Omental fat pad (tissue), 4 donors: ENCODE results near the gene GNAO1. TPM values are rescaled to one million over a fixed set of nuclear protein-coding genes. Genes with fewer than 3 reads are reported as not detected.

Source experiments
- ATAC-seq: fragments of 150-250 bp; one replicate; pipeline ENCODE4 v1.9.1; 2016; ENCODE audit warnings: mild to moderate bottlenecking, moderate library complexity; ENCODE audit not compliant: low FRiP score
- DNase-seq: peaks from one replicate; pipeline ENCODE4 v3.0.0-alpha.2; 2019; ENCODE audit warnings: low spot score
- total RNA-seq, 4 donors: library from RNA; depleted of rRNA; stranded (reverse); fragments of >200 nt; gene quantifications; one replicate each; pipeline ENCODE4 v1.1.0, GENCODE V29; 2016
- TF ChIP-seq, protein P1 (sequence below), 3 donors: fragments of 450-650 bp; IDR thresholded peaks; one replicate each; pipeline ENCODE4 v1.5.1; 2016 to 2017; ENCODE audit warnings: antibody characterized with exemption in 3 of 3, mild to moderate bottlenecking in 3 of 3, moderate library complexity in 2 of 3

GNAO1 gene
- total RNA-seq, 4 donors from 2014 or later, result 1.4 to 2.6 (median 2.3) TPM

DNA sequence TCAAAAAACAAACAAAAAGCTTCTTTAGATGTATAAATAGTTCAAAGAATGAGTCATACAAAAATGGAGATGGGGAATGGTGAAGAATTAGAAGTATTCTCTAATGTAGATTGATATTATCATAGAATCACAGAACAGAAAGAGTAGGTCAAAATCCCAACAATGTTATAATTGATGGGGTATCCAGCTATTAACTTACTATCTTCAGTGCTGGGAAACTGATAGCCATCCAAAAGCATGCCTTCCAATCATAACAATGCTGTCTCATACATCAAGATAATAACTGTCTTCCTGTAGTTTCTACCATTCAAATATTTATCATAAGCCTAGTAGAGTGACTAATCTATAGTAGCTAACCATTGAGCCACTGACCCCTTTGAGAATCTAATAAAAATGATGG lies 26.7 kb upstream of the GNAO1 start:
- TF ChIP-seq, protein P1, sequence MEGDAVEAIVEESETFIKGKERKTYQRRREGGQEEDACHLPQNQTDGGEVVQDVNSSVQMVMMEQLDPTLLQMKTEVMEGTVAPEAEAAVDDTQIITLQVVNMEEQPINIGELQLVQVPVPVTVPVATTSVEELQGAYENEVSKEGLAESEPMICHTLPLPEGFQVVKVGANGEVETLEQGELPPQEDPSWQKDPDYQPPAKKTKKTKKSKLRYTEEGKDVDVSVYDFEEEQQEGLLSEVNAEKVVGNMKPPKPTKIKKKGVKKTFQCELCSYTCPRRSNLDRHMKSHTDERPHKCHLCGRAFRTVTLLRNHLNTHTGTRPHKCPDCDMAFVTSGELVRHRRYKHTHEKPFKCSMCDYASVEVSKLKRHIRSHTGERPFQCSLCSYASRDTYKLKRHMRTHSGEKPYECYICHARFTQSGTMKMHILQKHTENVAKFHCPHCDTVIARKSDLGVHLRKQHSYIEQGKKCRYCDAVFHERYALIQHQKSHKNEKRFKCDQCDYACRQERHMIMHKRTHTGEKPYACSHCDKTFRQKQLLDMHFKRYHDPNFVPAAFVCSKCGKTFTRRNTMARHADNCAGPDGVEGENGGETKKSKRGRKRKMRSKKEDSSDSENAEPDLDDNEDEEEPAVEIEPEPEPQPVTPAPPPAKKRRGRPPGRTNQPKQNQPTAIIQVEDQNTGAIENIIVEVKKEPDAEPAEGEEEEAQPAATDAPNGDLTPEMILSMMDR (IDR thresholded peaks at IDR 0.05), result no peak

DNA sequence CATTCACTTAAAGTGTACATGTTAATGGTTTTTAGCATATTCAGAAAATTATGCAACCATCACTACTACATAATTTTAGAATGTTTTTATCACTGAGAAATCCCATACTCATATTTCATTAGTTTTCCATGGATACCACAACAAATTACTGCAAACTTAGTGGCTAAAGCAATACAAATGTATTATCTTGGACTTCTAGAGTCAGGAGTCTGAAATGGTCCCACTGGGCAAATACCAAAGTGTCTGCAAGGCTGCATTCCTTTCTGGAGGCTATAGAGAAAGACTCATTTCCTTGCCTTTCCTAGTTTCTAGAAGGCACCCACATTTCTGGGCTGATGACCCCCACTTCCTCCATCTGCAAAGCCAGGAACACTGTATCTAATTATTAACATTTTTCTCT lies 16.9 kb upstream of the GNAO1 start:
- TF ChIP-seq, protein P1 (IDR thresholded peaks at IDR 0.05), result no peak
- ATAC-seq (no peak), DNase-seq (no peak)

More for the DNA sequence above, 26.7 kb upstream of the GNAO1 start:
- DNase-seq, result no peak
- no peak for ATAC-seq

DNA sequence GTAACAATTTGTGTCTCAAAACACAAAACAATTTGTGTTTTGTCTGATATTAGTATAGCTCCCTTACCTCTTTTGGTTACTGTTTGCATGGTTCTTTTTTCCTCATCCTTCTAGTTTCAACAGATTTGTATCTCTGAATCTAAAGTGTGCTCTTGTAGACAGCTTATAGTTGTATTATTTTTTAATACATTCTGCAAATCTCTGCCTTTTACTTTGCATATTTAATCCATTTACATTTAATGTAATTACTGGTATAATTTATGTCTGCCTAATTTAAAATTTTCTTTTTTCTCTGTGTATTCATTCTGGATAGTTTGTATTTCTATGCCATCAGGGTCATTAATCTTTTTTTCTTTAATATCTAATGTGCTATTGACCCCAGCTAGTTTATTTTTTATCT lies 9.9 kb upstream of the GNAO1 start:
- TF ChIP-seq, protein P1 (IDR thresholded peaks at IDR 0.05), result no peak
- ATAC-seq (no peak), DNase-seq (no peak)

DNA sequence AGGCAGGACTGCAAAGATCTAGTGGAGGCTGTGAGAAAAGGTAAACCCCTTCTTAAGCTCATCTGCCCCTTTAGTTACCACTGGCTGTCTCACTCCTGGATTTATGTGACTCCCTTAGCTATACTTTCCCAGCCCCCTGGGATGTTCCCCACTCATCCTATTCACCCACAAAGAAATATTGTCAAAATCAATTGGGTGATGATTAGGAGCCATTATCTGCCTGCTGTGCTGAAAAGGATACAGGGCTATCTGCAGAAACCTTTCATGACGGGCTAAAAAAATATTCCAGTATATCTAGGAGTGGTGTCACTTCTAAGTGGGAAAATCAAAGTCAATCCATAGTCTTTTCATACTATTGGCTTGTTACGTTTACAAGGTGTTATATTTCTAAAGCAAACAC lies 8.0 kb upstream of the GNAO1 start:
- no peak for ATAC-seq
- no peak for DNase-seq
- TF ChIP-seq, protein P1 (IDR thresholded peaks at IDR 0.05), result no peak

DNA sequence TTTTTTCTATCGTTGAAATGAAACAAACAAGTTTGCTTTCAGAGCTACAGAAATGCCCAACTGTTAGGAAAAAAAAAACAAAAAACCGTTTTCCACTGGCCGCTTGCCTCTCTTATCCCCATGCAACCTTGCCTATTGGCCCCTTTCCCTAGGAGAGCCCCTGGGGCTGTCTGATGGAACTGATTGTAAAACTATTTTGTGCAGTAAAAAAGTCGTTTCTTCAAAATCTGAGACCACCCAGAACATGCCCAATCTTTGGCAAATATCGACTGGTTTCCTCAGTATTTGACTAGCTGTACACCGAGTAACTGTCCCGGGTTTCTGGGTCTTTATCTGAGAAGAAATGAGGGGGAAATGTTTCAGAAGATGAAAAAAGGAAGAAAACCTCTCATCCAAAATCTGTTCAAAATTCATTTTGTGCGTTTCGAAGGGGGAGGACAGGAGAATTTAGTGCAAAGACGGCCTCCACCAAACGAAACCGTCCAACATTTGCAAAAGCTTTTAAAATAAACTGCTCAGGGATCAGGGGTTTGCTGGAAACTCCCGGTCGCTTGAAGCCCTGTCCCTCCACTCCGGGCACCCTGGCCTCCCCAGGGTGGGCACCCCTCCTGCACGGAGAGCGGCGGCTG lies 1.1 kb upstream of the GNAO1 start:
- DNase-seq (no peak), ATAC-seq (no peak)
- TF ChIP-seq, protein P1 (IDR thresholded peaks at IDR 0.05), result no peak

DNA sequence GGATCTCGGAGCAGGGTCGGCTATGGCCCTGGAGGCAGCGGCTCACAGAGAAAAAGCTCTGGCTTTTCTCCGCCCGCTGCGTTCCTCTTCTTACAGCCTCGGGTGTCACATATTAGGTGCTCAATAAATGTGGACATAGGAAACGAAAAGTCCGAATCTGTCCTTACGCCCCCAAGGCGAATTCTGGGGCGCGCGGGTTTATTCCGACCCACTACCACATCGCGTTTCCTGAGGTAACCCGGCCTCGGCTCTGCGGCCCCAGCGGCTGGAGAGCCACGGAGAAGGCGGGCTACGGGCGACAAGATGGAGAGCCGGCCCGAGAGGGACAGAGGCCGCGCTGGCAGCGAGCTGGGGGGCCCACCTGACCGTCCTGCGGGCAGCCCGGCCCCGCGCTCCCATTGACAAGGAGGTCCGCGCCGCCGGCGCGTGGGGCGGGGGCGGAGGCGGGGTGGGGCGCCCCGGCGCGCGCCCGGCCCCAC lies 573 bp upstream of the GNAO1 start:
- DNase-seq (no peak), ATAC-seq (no peak)
- TF ChIP-seq, protein P1 (IDR thresholded peaks at IDR 0.05), result no peak
